Sigmoid colon (tissue), 4 donors: ENCODE data around the gene ASPHD1.

Experiments
- CTCF ChIP-seq, 4 experiments: fragments of 450-650 bp in 3 of 4; fragments of 200-600 bp in 1 of 4; IDR thresholded peaks; one replicate each; pipeline ENCODE4 v1.5.1; 2016 to 2019; ENCODE audit warnings: antibody characterized with exemption in 4 of 4, mild to moderate bottlenecking in 3 of 4, moderate library complexity in 2 of 4
- EP300 ChIP-seq, 4 donors: sonication (generic); formaldehyde crosslinking; IDR thresholded peaks; one replicate each; pipeline ENCODE4 v1.6.1; 2017; ENCODE audit warnings: antibody characterized with exemption in 4 of 4
- POLR2A ChIP-seq, 2 donors: fragments of 450-650 bp; IDR thresholded peaks; one replicate each; pipeline ENCODE4 v1.6.1; 2016; ENCODE audit warnings: antibody characterized with exemption in 2 of 2, mild to moderate bottlenecking in 2 of 2, moderate library complexity in 2 of 2
- POLR2AphosphoS5 ChIP-seq, 4 donors: sonication (generic); formaldehyde crosslinking; IDR thresholded peaks; one replicate each; pipeline ENCODE4 v1.6.1; 2017; ENCODE audit warnings: antibody characterized with exemption in 4 of 4

- TF ChIP-seq CTCF (IDR thresholded peaks at IDR 0.05) (no peak), POLR2AphosphoS5 (IDR thresholded peaks at IDR 0.05) (no peak), EP300 (IDR thresholded peaks at IDR 0.05) (no peak), POLR2A (IDR thresholded peaks at IDR 0.05) (no peak)
These were observed 24.9 kb downstream of the ASPHD1 start for GRCh38 chr16:29925105-29925756.
